Measurements from ENCODE around the gene BCAP31.

DNA sequence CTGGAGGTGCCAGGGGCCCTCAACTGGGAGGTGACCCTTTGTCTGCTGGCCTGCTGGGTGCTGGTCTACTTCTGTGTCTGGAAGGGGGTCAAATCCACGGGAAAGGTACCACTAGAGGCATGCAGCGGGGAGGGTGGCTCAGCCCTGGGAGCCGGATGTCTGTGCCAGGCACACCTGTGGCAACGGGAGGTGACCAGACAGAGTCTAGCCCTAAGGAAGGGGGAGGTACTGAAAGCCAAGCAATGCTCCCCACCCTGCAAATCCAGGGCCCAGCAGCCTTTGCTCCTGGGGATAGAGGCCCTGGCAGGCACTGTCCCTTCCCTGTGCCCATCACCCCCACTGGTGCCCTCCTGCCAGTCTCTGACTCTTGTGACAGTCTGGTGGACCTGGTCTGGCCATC is 32.2 kb downstream of the BCAP31 start:
- TF ChIP-seq, protein P1, sequence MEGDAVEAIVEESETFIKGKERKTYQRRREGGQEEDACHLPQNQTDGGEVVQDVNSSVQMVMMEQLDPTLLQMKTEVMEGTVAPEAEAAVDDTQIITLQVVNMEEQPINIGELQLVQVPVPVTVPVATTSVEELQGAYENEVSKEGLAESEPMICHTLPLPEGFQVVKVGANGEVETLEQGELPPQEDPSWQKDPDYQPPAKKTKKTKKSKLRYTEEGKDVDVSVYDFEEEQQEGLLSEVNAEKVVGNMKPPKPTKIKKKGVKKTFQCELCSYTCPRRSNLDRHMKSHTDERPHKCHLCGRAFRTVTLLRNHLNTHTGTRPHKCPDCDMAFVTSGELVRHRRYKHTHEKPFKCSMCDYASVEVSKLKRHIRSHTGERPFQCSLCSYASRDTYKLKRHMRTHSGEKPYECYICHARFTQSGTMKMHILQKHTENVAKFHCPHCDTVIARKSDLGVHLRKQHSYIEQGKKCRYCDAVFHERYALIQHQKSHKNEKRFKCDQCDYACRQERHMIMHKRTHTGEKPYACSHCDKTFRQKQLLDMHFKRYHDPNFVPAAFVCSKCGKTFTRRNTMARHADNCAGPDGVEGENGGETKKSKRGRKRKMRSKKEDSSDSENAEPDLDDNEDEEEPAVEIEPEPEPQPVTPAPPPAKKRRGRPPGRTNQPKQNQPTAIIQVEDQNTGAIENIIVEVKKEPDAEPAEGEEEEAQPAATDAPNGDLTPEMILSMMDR (IDR thresholded peaks at IDR 0.05), result no peak
- TF ChIP-seq SIN3A (IDR thresholded peaks at IDR 0.05; ENCODE audit: borderline replicate concordance, insufficient read depth, low read depth, low read length), result no peak
- no peak for TF ChIP-seq POLR2AphosphoS5 (IDR thresholded peaks at IDR 0.05; ENCODE audit: low read depth, low read length)
- TF ChIP-seq, protein P2, sequence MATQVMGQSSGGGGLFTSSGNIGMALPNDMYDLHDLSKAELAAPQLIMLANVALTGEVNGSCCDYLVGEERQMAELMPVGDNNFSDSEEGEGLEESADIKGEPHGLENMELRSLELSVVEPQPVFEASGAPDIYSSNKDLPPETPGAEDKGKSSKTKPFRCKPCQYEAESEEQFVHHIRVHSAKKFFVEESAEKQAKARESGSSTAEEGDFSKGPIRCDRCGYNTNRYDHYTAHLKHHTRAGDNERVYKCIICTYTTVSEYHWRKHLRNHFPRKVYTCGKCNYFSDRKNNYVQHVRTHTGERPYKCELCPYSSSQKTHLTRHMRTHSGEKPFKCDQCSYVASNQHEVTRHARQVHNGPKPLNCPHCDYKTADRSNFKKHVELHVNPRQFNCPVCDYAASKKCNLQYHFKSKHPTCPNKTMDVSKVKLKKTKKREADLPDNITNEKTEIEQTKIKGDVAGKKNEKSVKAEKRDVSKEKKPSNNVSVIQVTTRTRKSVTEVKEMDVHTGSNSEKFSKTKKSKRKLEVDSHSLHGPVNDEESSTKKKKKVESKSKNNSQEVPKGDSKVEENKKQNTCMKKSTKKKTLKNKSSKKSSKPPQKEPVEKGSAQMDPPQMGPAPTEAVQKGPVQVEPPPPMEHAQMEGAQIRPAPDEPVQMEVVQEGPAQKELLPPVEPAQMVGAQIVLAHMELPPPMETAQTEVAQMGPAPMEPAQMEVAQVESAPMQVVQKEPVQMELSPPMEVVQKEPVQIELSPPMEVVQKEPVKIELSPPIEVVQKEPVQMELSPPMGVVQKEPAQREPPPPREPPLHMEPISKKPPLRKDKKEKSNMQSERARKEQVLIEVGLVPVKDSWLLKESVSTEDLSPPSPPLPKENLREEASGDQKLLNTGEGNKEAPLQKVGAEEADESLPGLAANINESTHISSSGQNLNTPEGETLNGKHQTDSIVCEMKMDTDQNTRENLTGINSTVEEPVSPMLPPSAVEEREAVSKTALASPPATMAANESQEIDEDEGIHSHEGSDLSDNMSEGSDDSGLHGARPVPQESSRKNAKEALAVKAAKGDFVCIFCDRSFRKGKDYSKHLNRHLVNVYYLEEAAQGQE (IDR thresholded peaks at IDR 0.05; ENCODE audit: insufficient read depth in 1 of 2, low read depth in 2 of 2, low read length in 1 of 2), result no peak

Data from Panc1 (cell line).